Lower leg skin (tissue), 3 donors: ENCODE measurements around the gene ARRDC4.

Experiments used
- POLR2A ChIP-seq, 2 donors: fragments of 450-650 bp; IDR thresholded peaks; one replicate each; pipeline ENCODE4 v1.6.1; 2016 to 2017; ENCODE audit warnings: antibody characterized with exemption in 2 of 2, mild to moderate bottlenecking in 1 of 2, moderate library complexity in 1 of 2
- TF ChIP-seq, protein P1 (sequence below), 3 donors: fragments of 450-650 bp; IDR thresholded peaks; one replicate each; pipeline ENCODE4 v1.5.1; 2016; ENCODE audit warnings: antibody characterized with exemption in 3 of 3, mild to moderate bottlenecking in 3 of 3, moderate library complexity in 2 of 3

DNA sequence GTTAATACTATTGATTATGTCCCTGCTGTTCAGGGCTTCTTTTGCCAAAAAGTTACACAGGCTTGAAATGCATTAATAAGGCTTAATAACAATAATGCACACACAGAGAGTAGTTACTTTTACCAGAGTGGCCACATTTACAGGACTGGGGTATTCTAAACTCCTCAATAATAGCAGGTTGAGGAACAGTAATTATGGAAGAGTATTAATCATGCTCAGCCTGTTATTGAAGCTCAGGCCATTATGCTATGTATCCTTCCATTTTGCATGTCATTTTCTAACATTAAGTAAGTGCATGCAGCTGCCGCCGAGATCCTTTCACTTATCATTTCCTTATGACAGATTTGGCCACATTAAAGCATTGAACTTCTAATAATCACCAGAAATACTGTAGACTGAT, 5.7 kb downstream of the ARRDC4 start:
- TF ChIP-seq, protein P1, sequence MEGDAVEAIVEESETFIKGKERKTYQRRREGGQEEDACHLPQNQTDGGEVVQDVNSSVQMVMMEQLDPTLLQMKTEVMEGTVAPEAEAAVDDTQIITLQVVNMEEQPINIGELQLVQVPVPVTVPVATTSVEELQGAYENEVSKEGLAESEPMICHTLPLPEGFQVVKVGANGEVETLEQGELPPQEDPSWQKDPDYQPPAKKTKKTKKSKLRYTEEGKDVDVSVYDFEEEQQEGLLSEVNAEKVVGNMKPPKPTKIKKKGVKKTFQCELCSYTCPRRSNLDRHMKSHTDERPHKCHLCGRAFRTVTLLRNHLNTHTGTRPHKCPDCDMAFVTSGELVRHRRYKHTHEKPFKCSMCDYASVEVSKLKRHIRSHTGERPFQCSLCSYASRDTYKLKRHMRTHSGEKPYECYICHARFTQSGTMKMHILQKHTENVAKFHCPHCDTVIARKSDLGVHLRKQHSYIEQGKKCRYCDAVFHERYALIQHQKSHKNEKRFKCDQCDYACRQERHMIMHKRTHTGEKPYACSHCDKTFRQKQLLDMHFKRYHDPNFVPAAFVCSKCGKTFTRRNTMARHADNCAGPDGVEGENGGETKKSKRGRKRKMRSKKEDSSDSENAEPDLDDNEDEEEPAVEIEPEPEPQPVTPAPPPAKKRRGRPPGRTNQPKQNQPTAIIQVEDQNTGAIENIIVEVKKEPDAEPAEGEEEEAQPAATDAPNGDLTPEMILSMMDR (IDR thresholded peaks at IDR 0.05): no peak
- TF ChIP-seq POLR2A (IDR thresholded peaks at IDR 0.05): no peak
